HT-29 (cell line): ENCODE measurements around the gene TMEM245. TPM values are rescaled to one million over a fixed set of nuclear protein-coding genes. Genes with fewer than 3 reads are reported as not detected.

Source experiments
- DNase-seq: peaks from one replicate; pipeline ENCODE4 v3.0.0-alpha.2; 2015; ENCODE audit warnings: low spot score
- total RNA-seq: library from RNA; depleted of rRNA; stranded (reverse); fragments of >200 nt; shearing (Covaris generic); gene quantifications from 2 replicates; pipeline ENCODE4 v1.2.3, GENCODE V29; 2014

Gene TMEM245
- total RNA-seq, 1 experiment from 2014 or later, result 14.8 TPM

DNA sequence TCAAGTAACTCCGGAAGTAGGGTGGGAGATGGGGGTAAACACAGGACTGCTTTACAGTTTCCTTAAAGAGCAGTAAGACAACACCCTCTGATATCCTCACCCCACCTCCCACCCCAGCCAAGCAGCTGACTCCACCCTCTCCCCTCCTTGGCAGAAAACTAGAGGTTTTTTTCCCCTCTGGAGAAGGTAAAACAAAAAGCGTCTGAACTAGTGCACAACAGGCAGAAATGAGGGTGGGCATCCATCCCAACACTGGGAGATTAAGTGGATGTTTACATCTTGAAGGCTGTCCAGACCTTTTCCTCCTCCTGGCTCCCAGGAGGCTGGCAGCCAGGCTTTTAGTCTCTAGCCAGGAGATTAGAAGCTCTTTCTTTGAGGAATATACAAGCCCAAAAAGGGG lies 92.6 kb downstream of the TMEM245 start:
- no peak for DNase-seq

GRCh38 chr9:109026306-109026705 lies 93.4 kb downstream of the TMEM245 start:
- DNase-seq, result no peak

- DNase-seq, result no peak
Measured at GRCh38 chr9:109022873-109023272, 96.9 kb downstream of the TMEM245 start.

GRCh38 chr9:109020581-109021511 lies 98.9 kb downstream of the TMEM245 start:
- no peak for DNase-seq

GRCh38 chr9:109020113-109020512 lies 99.6 kb downstream of the TMEM245 start:
- DNase-seq, result no peak

- DNase-seq, result no peak
Measured at GRCh38 chr9:109019420-109019819, 100.3 kb downstream of the TMEM245 start.

DNA sequence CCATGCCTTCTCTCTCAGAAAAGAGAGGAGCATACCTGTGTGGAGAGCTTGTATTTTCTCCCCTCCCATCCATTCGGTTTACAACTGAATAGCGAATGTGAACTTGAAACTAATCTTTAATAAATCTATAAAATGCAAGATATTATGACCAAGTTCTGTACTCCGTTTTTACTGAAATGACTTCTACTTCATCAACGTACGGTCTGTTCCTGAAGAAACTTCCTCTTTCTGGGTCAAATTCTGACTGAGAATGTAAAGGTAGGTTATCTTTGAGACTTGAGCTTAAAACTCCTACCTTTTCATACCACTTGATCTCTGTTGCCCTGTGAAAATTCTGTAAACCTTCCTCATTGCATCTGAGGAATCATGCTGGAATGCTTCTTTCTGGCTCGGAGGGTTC lies 102.3 kb downstream of the TMEM245 start:
- no peak for DNase-seq

DNA sequence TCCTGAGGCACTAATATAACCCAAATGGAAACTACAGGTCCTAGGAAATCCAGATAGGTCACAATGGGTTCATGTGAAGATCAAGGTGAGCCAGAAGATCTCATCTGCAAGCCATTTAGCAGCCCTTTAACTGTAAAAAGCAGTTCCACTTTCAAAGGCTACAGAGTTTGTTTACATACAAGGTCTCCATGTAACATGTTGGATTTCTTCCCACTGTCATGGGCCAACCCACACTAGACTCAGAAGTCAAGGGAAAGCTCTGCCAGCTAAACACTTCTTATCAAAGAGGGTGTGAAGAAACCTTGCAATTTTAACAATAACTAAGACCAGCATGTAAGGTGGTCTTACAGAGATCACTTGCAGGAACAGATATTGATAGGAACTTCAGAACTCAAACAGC lies 102.7 kb downstream of the TMEM245 start:
- DNase-seq, result no peak

DNA sequence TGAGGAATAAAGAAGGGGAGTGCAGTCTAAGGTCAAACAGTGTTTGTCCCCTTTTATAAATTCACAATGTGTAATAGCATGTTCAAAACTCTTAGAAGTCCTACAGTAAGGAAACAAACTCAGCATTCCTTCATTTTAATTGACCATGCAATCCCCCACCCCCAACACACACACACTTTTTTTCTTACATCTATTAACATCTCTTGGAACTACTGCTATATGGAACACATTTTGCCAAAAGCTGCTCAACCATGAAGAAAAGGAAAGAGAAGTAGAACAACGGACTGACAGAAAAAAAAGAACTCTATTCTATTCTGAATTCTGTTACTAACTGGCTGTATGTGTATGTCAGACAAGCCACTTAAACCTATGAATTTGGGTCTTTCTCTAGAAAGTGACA lies 103.6 kb downstream of the TMEM245 start:
- no peak for DNase-seq

- no peak for DNase-seq
Measured at GRCh38 chr9:109014608-109015280, 105.0 kb downstream of the TMEM245 start.

- DNase-seq, result peak; percentile 10
Measured at GRCh38 chr9:109013679-109014607, 105.8 kb downstream of the TMEM245 start.

GRCh38 chr9:109012876-109013678 lies 106.7 kb downstream of the TMEM245 start, which contains the start of gene CTNNAL1:
Gene CTNNAL1, minus strand, starts transcription at chr9:109013499. Its CDS starts 57 bp downstream, at chr9:109013442.
- peak; percentile 84 for DNase-seq

DNA sequence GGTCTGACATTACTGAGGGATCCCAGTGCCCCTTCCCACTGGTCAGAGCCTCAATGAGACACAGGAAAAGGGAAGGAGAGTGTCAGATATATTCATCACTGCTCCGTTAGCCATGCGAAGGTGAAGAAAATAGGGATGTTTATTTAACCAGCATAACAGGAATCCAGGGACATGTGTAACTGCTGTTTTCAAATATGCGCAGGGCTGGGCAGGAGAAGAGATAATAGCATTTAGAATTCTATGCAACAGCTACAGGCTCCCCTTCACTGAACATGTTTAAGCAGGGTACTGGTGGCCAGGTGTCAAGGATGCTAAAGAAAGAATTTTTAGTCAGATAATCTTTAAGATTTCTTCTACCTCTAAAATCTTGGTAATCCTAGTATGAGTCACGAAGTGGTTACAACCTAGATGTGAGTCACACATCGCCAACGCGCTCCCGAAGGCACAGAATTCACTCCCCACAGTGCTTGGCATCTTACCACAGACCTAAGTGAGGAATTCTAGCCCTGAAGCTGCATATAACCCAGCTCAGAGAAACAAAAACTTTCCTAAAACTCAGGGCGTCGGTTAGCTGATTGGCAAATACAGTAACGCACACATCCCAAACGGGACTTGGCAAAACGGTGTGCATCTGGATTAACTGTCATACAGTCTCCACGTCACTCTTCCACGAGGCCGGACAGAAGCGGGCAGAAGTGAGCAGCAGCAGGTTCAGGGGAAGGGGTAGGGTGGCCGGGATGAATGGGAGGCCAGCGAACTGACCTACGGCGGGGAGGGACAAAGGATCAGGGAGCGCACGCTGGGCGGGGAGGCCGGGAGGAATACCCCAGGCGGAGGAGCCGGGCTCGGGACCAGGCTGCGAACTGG lies 107.5 kb downstream of the TMEM245 start:
- DNase-seq, result peak; percentile 88

DNA sequence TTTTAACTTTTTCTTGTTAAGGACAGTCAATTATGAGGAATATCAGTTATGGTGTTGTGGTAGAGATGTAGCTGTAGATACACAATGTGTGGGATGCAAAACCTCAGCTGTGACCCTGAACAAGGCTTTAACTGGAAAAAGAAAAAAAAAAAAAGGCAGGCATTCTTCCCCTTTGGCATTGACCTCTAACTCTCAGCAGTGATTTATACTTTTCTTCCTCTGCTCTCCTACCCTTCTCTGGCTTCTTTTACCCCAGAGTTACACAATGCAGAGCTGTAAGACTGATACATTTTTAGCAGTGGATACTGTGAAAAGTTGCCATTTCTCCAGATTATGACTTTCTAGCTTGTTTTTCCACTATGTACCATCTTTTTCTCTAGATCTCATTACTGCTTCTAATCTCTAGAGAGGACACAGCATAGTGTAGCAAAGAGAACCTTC lies 108.5 kb downstream of the TMEM245 start:
- DNase-seq, result no peak

- DNase-seq, result peak; percentile 43
Measured at GRCh38 chr9:109010746-109011145, 109.0 kb downstream of the TMEM245 start.

DNA sequence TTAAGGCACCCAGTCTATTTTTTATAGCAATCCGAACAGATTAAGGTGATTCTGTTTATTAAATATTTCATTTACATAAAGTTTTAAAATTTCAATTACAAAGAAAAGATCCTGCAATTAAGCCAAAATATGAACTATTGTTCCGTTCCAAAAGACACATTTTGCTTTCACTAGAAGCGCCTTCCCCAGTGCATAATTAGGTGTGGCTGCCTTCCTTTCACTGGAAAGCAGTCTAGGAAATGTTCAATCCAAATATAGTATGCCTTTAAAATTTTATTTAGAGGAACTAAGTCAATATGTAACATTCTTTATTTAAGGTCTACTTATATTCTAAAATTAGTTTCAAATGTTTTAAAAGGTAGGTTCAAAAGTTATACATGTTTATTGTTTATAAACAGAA lies 114.1 kb downstream of the TMEM245 start:
- no peak for DNase-seq

GRCh38 chr9:109003116-109003515 lies 116.6 kb downstream of the TMEM245 start:
- DNase-seq, result no peak

DNA sequence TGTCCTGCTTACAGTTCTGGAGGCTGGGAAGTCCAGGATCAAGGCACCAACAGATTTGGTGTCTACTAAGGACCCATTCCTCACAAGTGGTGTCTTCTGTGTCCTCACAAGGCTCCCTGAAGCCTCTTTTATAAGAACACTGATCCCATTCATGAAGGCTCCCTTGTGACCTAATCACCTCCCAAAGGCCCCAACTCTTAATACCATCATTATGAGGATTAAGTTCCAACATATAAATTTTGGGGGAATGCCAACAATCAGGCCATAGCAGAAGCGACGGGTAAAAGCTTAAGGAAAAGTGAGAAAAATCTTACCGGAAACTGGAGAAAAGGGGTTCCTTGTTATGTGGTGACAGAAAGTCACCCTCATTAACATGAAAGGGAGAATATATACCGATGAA lies 117.6 kb downstream of the TMEM245 start:
- no peak for DNase-seq

- no peak for DNase-seq
Measured at GRCh38 chr9:109001275-109001676, 118.5 kb downstream of the TMEM245 start.

DNA sequence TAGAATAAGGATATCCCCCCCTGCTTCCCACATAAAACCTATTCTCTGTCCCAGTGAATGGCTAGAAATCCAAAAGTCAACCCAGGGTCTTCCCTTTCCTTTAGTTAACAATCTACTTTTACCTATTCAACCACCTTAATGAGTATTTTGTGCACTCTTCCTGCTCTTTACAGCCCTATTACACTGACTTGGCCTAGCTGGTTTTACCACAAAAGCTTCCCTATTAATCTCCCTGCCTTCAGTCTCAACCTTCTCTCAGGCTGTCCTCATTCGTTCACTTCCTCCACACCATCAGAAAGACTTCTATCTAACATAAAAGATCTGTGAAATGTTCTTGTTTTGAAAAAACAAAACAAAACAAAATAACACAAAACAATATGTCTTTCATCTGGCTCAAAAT lies 122.6 kb downstream of the TMEM245 start:
- DNase-seq, result no peak
